H1 (cell line): ENCODE results near the gene CCDC60. TPM values are rescaled to one million over a fixed set of nuclear protein-coding genes. Genes with fewer than 3 reads are reported as not detected.

Experiments
- CTCF ChIA-PET: fragments of 300-600 bp; sonication (Branson Sonifier 250); formaldehyde crosslinking; loops from one replicate; lab custom pipeline; 2021; ENCODE audit not compliant: partially characterized antibody; lab: Charles Lee
- POLR2A ChIA-PET: fragments of 300-600 bp; sonication (Branson Sonifier 250); formaldehyde crosslinking; loops from one replicate; lab custom pipeline; 2021; ENCODE audit warnings: inconsistent platforms; ENCODE audit not compliant: partially characterized antibody; lab: Charles Lee
- DNase-seq, 2 experiments: peaks; one replicate each; pipeline versions ENCODE4 v3.0.0 to v3.0.0-alpha.2; 2010 to 2022; ENCODE audit warnings: low spot score in 2 of 2, low read depth in 1 of 2, mixed read lengths in 1 of 2
- FAIRE-seq: peaks from 2 replicates; lab custom pipeline; 2011; peaks lifted over from hg19 to GRCh38; lab: Jason Lieb, UNC
- H2AFZ ChIP-seq: 2 replicates; pipeline ENCODE4 v1.8.1; 2012; ENCODE audit warnings: low read length, inconsistent platforms
- H2AK5ac ChIP-seq: 2 replicates; pipeline ENCODE4 v1.6.1; 2013; ENCODE audit warnings: low read depth, low read length
- H2BK120ac ChIP-seq: replicated peaks from 2 replicates; pipeline ENCODE3; 2013; ENCODE audit warnings: low read depth, low read length, inconsistent platforms
- H2BK12ac ChIP-seq: 2 replicates; pipeline ENCODE4 v1.6.1; 2013; ENCODE audit warnings: low read depth, low read length
- H2BK15ac ChIP-seq: 2 replicates; pipeline ENCODE4 v1.6.1; 2013; ENCODE audit warnings: low read length
- H2BK20ac ChIP-seq: 2 replicates; pipeline ENCODE4 v1.6.1; 2013; ENCODE audit warnings: low read length
- H2BK5ac ChIP-seq: 2 replicates; pipeline ENCODE4 v1.6.1; 2013; ENCODE audit warnings: low read depth, low read length
- H3K14ac ChIP-seq: 2 replicates; pipeline ENCODE4 v1.6.1; 2013; ENCODE audit warnings: inconsistent platforms; ENCODE audit not compliant: insufficient read length
- H3K18ac ChIP-seq: 2 replicates; pipeline ENCODE4 v1.6.1; 2013; ENCODE audit warnings: low read length; ENCODE audit errors: extremely low read depth
- H3K23ac ChIP-seq: 2 replicates; pipeline ENCODE4 v1.6.1; 2013; ENCODE audit warnings: inconsistent platforms; ENCODE audit not compliant: insufficient read length
- H3K23me2 ChIP-seq: 2 replicates; pipeline ENCODE4 v1.6.1; 2013; ENCODE audit warnings: low read depth, low read length
- H3K27ac ChIP-seq: 2 replicates; pipeline ENCODE4 v1.6.1; 2011; ENCODE audit warnings: low read depth, low read length, inconsistent platforms
- H3K27me3 ChIP-seq, 4 experiments: replicated peaks in 1 of 4; 1 replicate in 1 of 4; 2 replicates in 3 of 4; pipeline versions ENCODE4 v1.6.1 to v1.8.1; 2011 to 2013; ENCODE audit warnings: low read length in 3 of 4, mild to moderate bottlenecking in 3 of 4, inconsistent platforms in 2 of 4, mixed read lengths in 2 of 4, moderate library complexity in 1 of 4; ENCODE audit not compliant: control insufficient read depth in 3 of 4, insufficient read depth in 3 of 4; ENCODE audit errors: extremely low read depth in 1 of 4
- H3K36me3 ChIP-seq, 4 experiments: 2 replicates each; pipeline versions ENCODE4 v1.6.1 to v1.8.1; 2011 to 2013; ENCODE audit warnings: mild to moderate bottlenecking in 4 of 4, low read length in 3 of 4, moderate library complexity in 2 of 4, control low read depth in 1 of 4, inconsistent platforms in 1 of 4; ENCODE audit not compliant: insufficient read depth in 4 of 4, control insufficient read depth in 2 of 4
- H3K4ac ChIP-seq: replicated peaks from 2 replicates; pipeline ENCODE3; 2013; ENCODE audit warnings: low read length, low read depth, mixed read lengths, inconsistent platforms; ENCODE audit not compliant: insufficient read length
- H3K4me1 ChIP-seq, 4 experiments: replicated peaks in 1 of 4; 1 replicate in 1 of 4; 2 replicates in 3 of 4; pipeline versions ENCODE4 v1.6.1 to v1.8.1; 2011 to 2013; ENCODE audit warnings: low read length in 3 of 4, inconsistent platforms in 2 of 4, mixed read lengths in 1 of 4; ENCODE audit not compliant: insufficient read depth in 4 of 4, control insufficient read depth in 3 of 4
- H3K4me2 ChIP-seq, 2 experiments: 2 replicates each; pipeline versions ENCODE4 v1.6.1 to v1.8.1; 2011 to 2013; ENCODE audit warnings: low read depth in 2 of 2, low read length in 2 of 2, control low read depth in 1 of 2, inconsistent platforms in 1 of 2, mild to moderate bottlenecking in 1 of 2; ENCODE audit not compliant: insufficient read depth in 1 of 2
- H3K4me3 ChIP-seq, 4 experiments: fragments of 200-600, 300-600 bp in 1 of 4; sonication (generic), shearing (Covaris generic), sonication (Bioruptor Twin) in 1 of 4; 2 replicates each; pipeline versions ENCODE4 v1.5.1 to v1.8.1; 2011 to 2016; ENCODE audit warnings: low read length in 4 of 4, low read depth in 3 of 4, control low read depth in 2 of 4, inconsistent platforms in 2 of 4, mild to moderate bottlenecking in 2 of 4, mixed read lengths in 1 of 4, moderate library complexity in 1 of 4; ENCODE audit not compliant: insufficient read depth in 2 of 4; ENCODE audit errors: extremely low read depth in 1 of 4
- H3K56ac ChIP-seq: replicated peaks from 2 replicates; pipeline ENCODE3; 2013; ENCODE audit warnings: low read depth, mild to moderate bottlenecking, mixed read lengths, low read length, inconsistent platforms; ENCODE audit not compliant: insufficient read length
- H3K79me1 ChIP-seq: 2 replicates; pipeline ENCODE4 v1.6.1; 2013; ENCODE audit warnings: low read depth, low read length, control low read depth
- H3K79me2 ChIP-seq, 2 experiments: 2 replicates each; pipeline versions ENCODE4 v1.6.1 to v1.8.1; 2012 to 2013; ENCODE audit warnings: low read length in 2 of 2, mild to moderate bottlenecking in 2 of 2, inconsistent platforms in 1 of 2; ENCODE audit not compliant: insufficient read depth in 2 of 2, control insufficient read depth in 1 of 2
- H3K9ac ChIP-seq, 4 experiments: replicated peaks in 1 of 4; 1 replicate in 1 of 4; 2 replicates in 3 of 4; pipeline versions ENCODE4 v1.6.1 to v1.8.1; 2011 to 2013; ENCODE audit warnings: low read depth in 3 of 4, low read length in 3 of 4, control low read depth in 2 of 4, mild to moderate bottlenecking in 2 of 4, moderate library complexity in 2 of 4, inconsistent platforms in 1 of 4; ENCODE audit errors: extremely low read depth in 1 of 4
- H3K9me3 ChIP-seq, 2 experiments: 2 replicates each; pipeline versions ENCODE4 v1.6.1 to v1.8.1; 2012 to 2013; ENCODE audit warnings: mild to moderate bottlenecking in 2 of 2, moderate library complexity in 2 of 2, control low read depth in 1 of 2, inconsistent platforms in 1 of 2, low read depth in 1 of 2, low read length in 1 of 2, mixed read lengths in 1 of 2; ENCODE audit not compliant: insufficient read depth in 2 of 2
- H4K20me1 ChIP-seq, 2 experiments: replicated peaks in 1 of 2; 2 replicates each; pipeline versions ENCODE3 to v1.8.1; 2011 to 2013; ENCODE audit warnings: inconsistent platforms in 2 of 2, low read length in 2 of 2, mild to moderate bottlenecking in 1 of 2; ENCODE audit not compliant: insufficient read depth in 2 of 2, control insufficient read depth in 1 of 2
- H4K5ac ChIP-seq: 2 replicates; pipeline ENCODE4 v1.6.1; 2013; ENCODE audit warnings: low read length, low read depth, mixed read lengths, inconsistent platforms; ENCODE audit not compliant: insufficient read length
- H4K8ac ChIP-seq: 2 replicates; pipeline ENCODE4 v1.8.0; 2013; ENCODE audit warnings: mild to moderate bottlenecking, moderate library complexity, low read length, inconsistent platforms; ENCODE audit not compliant: insufficient read depth; ENCODE audit errors: extremely low read depth
- H4K91ac ChIP-seq: replicated peaks from 2 replicates; pipeline ENCODE3; 2013; ENCODE audit warnings: low read length, mixed read lengths, inconsistent platforms; ENCODE audit not compliant: insufficient read length
- BACH1 ChIP-seq: IDR thresholded peaks from 2 replicates; pipeline ENCODE4 v1.6.1; 2012; ENCODE audit warnings: low read length, improper control_type of control experiment
- CTCF ChIP-seq, 3 experiments: IDR thresholded peaks; 1 replicate in 2 of 3; 2 replicates in 1 of 3; pipeline versions ENCODE4 v1.5.1 to v1.6.1; 2011; ENCODE audit warnings: low read length in 3 of 3, mild to moderate bottlenecking in 3 of 3, inconsistent platforms in 2 of 3, low read depth in 1 of 3, moderate library complexity in 1 of 3; ENCODE audit not compliant: insufficient read depth in 1 of 3; ENCODE audit errors: control extremely low read depth in 1 of 3
- POLR2AphosphoS5 ChIP-seq: IDR thresholded peaks from 2 replicates; pipeline ENCODE4 v1.6.1; 2011; ENCODE audit warnings: low read depth, low read length
- POU5F1 ChIP-seq: IDR thresholded peaks from 2 replicates; pipeline ENCODE4 v1.6.1; 2011; ENCODE audit warnings: low read depth, mild to moderate bottlenecking, low read length, moderate library complexity
- RAD21 ChIP-seq, 2 experiments: IDR thresholded peaks in 1 of 2; conservative IDR thresholded peaks in 1 of 2; 2 replicates each; pipeline ENCODE4 v1.6.1; 2011; ENCODE audit warnings: low read depth in 2 of 2, low read length in 2 of 2, improper control_type of control experiment in 1 of 2, inconsistent platforms in 1 of 2, mild to moderate bottlenecking in 1 of 2, moderate library complexity in 1 of 2
- SAP30 ChIP-seq: fragments of 300-600 bp; sonication (generic); IDR thresholded peaks from 2 replicates; pipeline ENCODE4 v1.7.1; 2012; ENCODE audit warnings: low read length, moderate library complexity, mild to moderate bottlenecking, inconsistent platforms; ENCODE audit not compliant: insufficient read depth, insufficient replicate concordance
- SIN3A ChIP-seq, 2 experiments: IDR thresholded peaks in 1 of 2; conservative IDR thresholded peaks in 1 of 2; 2 replicates each; pipeline ENCODE4 v1.6.1; 2011 to 2012; ENCODE audit warnings: low read length in 2 of 2, improper control_type of control experiment in 1 of 2, low read depth in 1 of 2, mild to moderate bottlenecking in 1 of 2
- SP4 ChIP-seq: IDR thresholded peaks from 2 replicates; pipeline ENCODE4 v1.6.1; 2012; ENCODE audit warnings: low read length, inconsistent platforms
- WGBS, 2 experiments: shearing (Covaris generic) in 1 of 2; methylation state at CpG; one replicate each; pipeline versions ENCODE4 v1.1.6 to v1.1.7; 2013 to 2015; ENCODE audit warnings: low lambda C conversion rate in 2 of 2, mixed read lengths in 2 of 2, inconsistent platforms in 1 of 2, low coverage in 1 of 2, missing lambda C conversion rate in 1 of 2; ENCODE audit not compliant: insufficient replicate concordance in 2 of 2, insufficient coverage in 1 of 2, insufficient read length in 1 of 2; ENCODE audit errors: extremely low coverage in 1 of 2, missing lambda C conversion rate in 1 of 2; 5-methylcytosine and 5-hydroxymethylcytosine counted together
- polyA plus RNA-seq, 7 experiments: library from polyadenylated mRNA; depleted of rRNA in 3 of 7; stranded (reverse) in 5 of 7; unstranded in 2 of 7; fragments of >200 nt in 5 of 7; fragments of 200-250 nt in 2 of 7; gene quantifications; 1 replicate in 5 of 7; 2 replicates in 1 of 7; 4 replicates in 1 of 7; pipeline versions ENCODE4 v1.2.1 to v1.2.3, GENCODE V29; 2011 to 2013; ENCODE audit warnings: missing spikeins in 2 of 7, mixed read lengths in 2 of 7
- total RNA-seq: library from RNA; stranded (reverse); fragmentation: NEBNext Ultra II Directional; extraction: Animal tissue kit (Norgen Biotek cat#: 25700); gene quantifications from 2 replicates; pipeline ENCODE4 v1.2.1, GENCODE V29; 2021
- TF ChIP-seq, protein P1 (sequence below): IDR thresholded peaks from 2 replicates; pipeline ENCODE4 v1.6.1; 2012; ENCODE audit warnings: low read length, inconsistent platforms

The CCDC60 gene
- total and polyA plus RNA-seq, 2 of the 8 experiments (the other 6 are each of a cell fraction or from before 2014, with no cell fraction given): 0.05 TPM; not detected in 1

GRCh38 chr12:119570771-119571170 lies 236.2 kb downstream of the CCDC60 start:
- Histone ChIP-seq H3K27me3 (no peaks in the 10 kb centered on the region), H3K9me3 (no peaks in the 10 kb centered on the region), H2BK12ac (no peak overlapping the region), H2BK120ac (no peak overlapping the region), H2BK20ac (no peak overlapping the region), H2BK15ac (no peak overlapping the region), H2AK5ac (no peak overlapping the region), H3K4me2 (no peak overlapping the region), H4K20me1 (no peaks in the 10 kb centered on the region), H3K36me3 (no peaks in the 10 kb centered on the region), H3K79me1 (no peaks in the 10 kb centered on the region), H3K4me3 (no peak overlapping the region), H2BK5ac (no peak overlapping the region), H2AFZ (no peak overlapping the region), H3K23me2 (no peaks in the 10 kb centered on the region; the same call in 1 of the 2 replicates), H4K91ac (no peak overlapping the region), H3K23ac (no peak overlapping the region), H3K14ac (no peak overlapping the region), H3K9ac (no peak overlapping the region), H3K4ac (no peak overlapping the region), H3K27ac (no peak overlapping the region), H3K56ac (no peak overlapping the region), H4K8ac (no peak overlapping the region), H4K5ac (no peak overlapping the region), H3K4me1 (no peaks in the 10 kb centered on the region), H3K79me2 (no peaks in the 10 kb centered on the region), H3K18ac (no peak overlapping the region)
- DNase-seq (no peak), FAIRE-seq (no peak)
- CTCF ChIA-PET: no interaction called here
- 80% methylated on average over 6 of the region's 6 CpGs; no CpG with 5 or more reads in 1 of the 2 experiments for WGBS, 2 experiments
- POLR2A ChIA-PET: no interaction called here
- no peak for TF ChIP-seq SAP30
- TF ChIP-seq RAD21 (IDR thresholded peaks at IDR 0.05 in 1 of 2, conservative IDR thresholded peaks at IDR 0.05 in 1 of 2; ENCODE audit: low read depth in 2 of 2, low read length in 2 of 2): no peak
- TF ChIP-seq, protein P1, sequence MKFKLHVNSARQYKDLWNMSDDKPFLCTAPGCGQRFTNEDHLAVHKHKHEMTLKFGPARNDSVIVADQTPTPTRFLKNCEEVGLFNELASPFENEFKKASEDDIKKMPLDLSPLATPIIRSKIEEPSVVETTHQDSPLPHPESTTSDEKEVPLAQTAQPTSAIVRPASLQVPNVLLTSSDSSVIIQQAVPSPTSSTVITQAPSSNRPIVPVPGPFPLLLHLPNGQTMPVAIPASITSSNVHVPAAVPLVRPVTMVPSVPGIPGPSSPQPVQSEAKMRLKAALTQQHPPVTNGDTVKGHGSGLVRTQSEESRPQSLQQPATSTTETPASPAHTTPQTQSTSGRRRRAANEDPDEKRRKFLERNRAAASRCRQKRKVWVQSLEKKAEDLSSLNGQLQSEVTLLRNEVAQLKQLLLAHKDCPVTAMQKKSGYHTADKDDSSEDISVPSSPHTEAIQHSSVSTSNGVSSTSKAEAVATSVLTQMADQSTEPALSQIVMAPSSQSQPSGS: no peak
- TF ChIP-seq BACH1: no peak
- TF ChIP-seq SIN3A (conservative IDR thresholded peaks at IDR 0.05 in 1 of 2, IDR thresholded peaks at IDR 0.05 in 1 of 2; ENCODE audit: low read depth in 1 of 2, low read length in 2 of 2): no peak
- TF ChIP-seq SP4: no peak
- no peak for TF ChIP-seq POU5F1
- TF ChIP-seq POLR2AphosphoS5: no peak
- TF ChIP-seq CTCF (IDR thresholded peaks at IDR 0.05; ENCODE audit: control extremely low read depth in 1 of 3, insufficient read depth in 1 of 3, low read depth in 1 of 3, low read length in 3 of 3): no peak
